Neural progenitor cell (in vitro differentiated cells): ENCODE measurements around the gene LMO4. TPM values are rescaled to one million over a fixed set of nuclear protein-coding genes. Genes with fewer than 3 reads are reported as not detected.

Experiments
- DNase-seq: peaks from one replicate; pipeline ENCODE4 v3.0.0-alpha.2; 2016; ENCODE audit warnings: low spot score
- H2AFZ ChIP-seq: fragments of 200-600 bp; sonication (generic); replicated peaks from 2 replicates; pipeline ENCODE4 v1.6.1; 2016; ENCODE audit warnings: antibody characterized with exemption
- H3F3A ChIP-seq: fragments of 200-600 bp; sonication (generic); 2 replicates; pipeline ENCODE4 v1.6.1; 2016; ENCODE audit warnings: antibody characterized with exemption, low read depth
- H3K27ac ChIP-seq: fragments of 200-600 bp; sonication (generic); 2 replicates; pipeline ENCODE4 v1.5.1; 2016; ENCODE audit warnings: mild to moderate bottlenecking
- H3K27me3 ChIP-seq: fragments of 200-600 bp; sonication (generic); 2 replicates; pipeline ENCODE4 v1.6.1; 2016; ENCODE audit warnings: mild to moderate bottlenecking, moderate library complexity
- H3K36me3 ChIP-seq: fragments of 200-600 bp; sonication (generic); 2 replicates; pipeline ENCODE4 v1.5.1; 2016
- H3K4me1 ChIP-seq: fragments of 200-600 bp; sonication (generic); 2 replicates; pipeline ENCODE4 v1.6.1; 2016; ENCODE audit warnings: mixed run types
- H3K4me2 ChIP-seq: fragments of 200-600 bp; sonication (generic); 2 replicates; pipeline ENCODE4 v1.6.1; 2016
- H3K4me3 ChIP-seq: fragments of 200-600 bp; sonication (generic); 2 replicates; pipeline ENCODE4 v1.5.1; 2016
- H3K79me2 ChIP-seq: fragments of 200-600 bp; sonication (generic); 2 replicates; pipeline ENCODE4 v1.6.1; 2016; ENCODE audit warnings: low read depth
- H3K9ac ChIP-seq: fragments of 200-600 bp; sonication (generic); 2 replicates; pipeline ENCODE4 v1.6.1; 2016
- H3K9me3 ChIP-seq: fragments of 200-600 bp; sonication (generic); 2 replicates; pipeline ENCODE4 v1.5.1; 2016; ENCODE audit warnings: low read depth
- H4K20me1 ChIP-seq: fragments of 200-600 bp; sonication (generic); 2 replicates; pipeline ENCODE4 v1.6.1; 2016; ENCODE audit warnings: low read depth
- H3K27ac Mint-ChIP-seq: 3 replicates; pipeline ENCODE4 v1.8.0; 2021; ENCODE audit warnings: mixed read lengths
- H3K27me3 Mint-ChIP-seq: 2 replicates; pipeline ENCODE4 v1.8.0; 2022; ENCODE audit warnings: low read depth, mild to moderate bottlenecking, inconsistent platforms, moderate library complexity, mixed read lengths; ENCODE audit not compliant: insufficient read depth
- H3K36me3 Mint-ChIP-seq: 3 replicates; pipeline ENCODE4 v1.8.0; 2021; ENCODE audit warnings: mixed read lengths
- H3K4me1 Mint-ChIP-seq: 3 replicates; pipeline ENCODE4 v1.8.0; 2021; ENCODE audit warnings: mixed read lengths
- H3K4me3 Mint-ChIP-seq: 3 replicates; pipeline ENCODE4 v1.8.0; 2021; ENCODE audit warnings: mild to moderate bottlenecking, moderate library complexity, mixed read lengths
- H3K9me3 Mint-ChIP-seq: 3 replicates; pipeline ENCODE4 v1.8.0; 2020; ENCODE audit warnings: mixed read lengths
- EZH2 ChIP-seq: fragments of 200-600 bp; sonication (generic); IDR thresholded peaks from 2 replicates; pipeline ENCODE4 v1.6.1; 2017; ENCODE audit warnings: antibody characterized with exemption, mild to moderate bottlenecking, moderate library complexity
- EZH2phosphoT487 ChIP-seq: fragments of 200-600 bp; sonication (generic); IDR thresholded peaks from 2 replicates; pipeline ENCODE4 v1.6.1; 2017; ENCODE audit warnings: antibody characterized with exemption
- total RNA-seq: library from RNA; depleted of rRNA; stranded (reverse); fragments of >200 nt; gene quantifications from 2 replicates; pipeline ENCODE4 v1.2.3, GENCODE V29; 2015; ENCODE audit warnings: low replicate concordance
- TF ChIP-seq, protein P1 (sequence below): fragments of 200-600 bp; sonication (generic); IDR thresholded peaks from 2 replicates; pipeline ENCODE4 v1.5.1; 2017; ENCODE audit warnings: antibody characterized with exemption, mild to moderate bottlenecking

The LMO4 gene
- total RNA-seq, 1 donor from 2014 or later, result 112 TPM

DNA sequence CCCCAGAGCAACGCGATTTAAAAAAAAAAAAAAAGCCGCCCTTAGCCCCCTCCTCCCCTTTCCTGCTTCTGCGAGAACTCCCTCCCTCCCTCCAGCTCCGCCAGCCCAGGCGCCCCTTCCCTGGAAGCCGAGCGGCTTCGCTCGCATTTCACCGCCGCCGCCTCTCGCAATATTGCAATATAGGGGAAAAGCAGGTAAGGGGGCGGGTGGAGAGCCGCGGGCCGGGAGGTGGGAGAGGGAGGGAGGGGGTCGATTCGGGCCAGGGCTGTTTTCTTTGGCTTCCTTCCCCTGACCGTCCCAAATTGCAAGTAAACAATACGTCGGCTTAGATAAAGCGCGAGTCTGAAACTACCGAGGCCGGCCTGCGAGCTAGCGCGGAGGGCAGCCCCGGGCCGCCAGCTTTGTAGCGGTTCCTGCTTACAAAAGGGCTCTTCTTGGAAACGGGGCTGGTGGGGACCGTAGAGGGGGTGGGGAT lies 408 bp downstream of the LMO4 start:
- Mint-ChIP-seq H3K27ac (peak overlapping the region; percentile 87), H3K9me3 (no peaks in the 10 kb centered on the region), H3K27me3 (peaks cover 4% of the 10 kb centered on the region), H3K4me1 (peaks cover 23% of the 10 kb centered on the region), H3K4me3 (peak overlapping the region; percentile 92), H3K36me3 (peaks cover 8% of the 10 kb centered on the region)
- Histone ChIP-seq H3K36me3 (peaks cover 4% of the 10 kb centered on the region), H3K27me3 (no peaks in the 10 kb centered on the region), H2AFZ (no peak overlapping the region), H3K27ac (peak overlapping the region; percentile 90), H3K4me2 (peak overlapping the region; percentile 98), H3K79me2 (peaks cover 47% of the 10 kb centered on the region), H4K20me1 (peaks cover 26% of the 10 kb centered on the region), H3K4me3 (peak overlapping the region; percentile 78), H3K9ac (peak overlapping the region; percentile 58), H3F3A (peaks cover 56% of the 10 kb centered on the region), H3K4me1 (peaks cover 29% of the 10 kb centered on the region), H3K9me3 (no peaks in the 10 kb centered on the region)
- TF ChIP-seq, protein P1, sequence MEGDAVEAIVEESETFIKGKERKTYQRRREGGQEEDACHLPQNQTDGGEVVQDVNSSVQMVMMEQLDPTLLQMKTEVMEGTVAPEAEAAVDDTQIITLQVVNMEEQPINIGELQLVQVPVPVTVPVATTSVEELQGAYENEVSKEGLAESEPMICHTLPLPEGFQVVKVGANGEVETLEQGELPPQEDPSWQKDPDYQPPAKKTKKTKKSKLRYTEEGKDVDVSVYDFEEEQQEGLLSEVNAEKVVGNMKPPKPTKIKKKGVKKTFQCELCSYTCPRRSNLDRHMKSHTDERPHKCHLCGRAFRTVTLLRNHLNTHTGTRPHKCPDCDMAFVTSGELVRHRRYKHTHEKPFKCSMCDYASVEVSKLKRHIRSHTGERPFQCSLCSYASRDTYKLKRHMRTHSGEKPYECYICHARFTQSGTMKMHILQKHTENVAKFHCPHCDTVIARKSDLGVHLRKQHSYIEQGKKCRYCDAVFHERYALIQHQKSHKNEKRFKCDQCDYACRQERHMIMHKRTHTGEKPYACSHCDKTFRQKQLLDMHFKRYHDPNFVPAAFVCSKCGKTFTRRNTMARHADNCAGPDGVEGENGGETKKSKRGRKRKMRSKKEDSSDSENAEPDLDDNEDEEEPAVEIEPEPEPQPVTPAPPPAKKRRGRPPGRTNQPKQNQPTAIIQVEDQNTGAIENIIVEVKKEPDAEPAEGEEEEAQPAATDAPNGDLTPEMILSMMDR, result no peak
- TF ChIP-seq EZH2phosphoT487 (no peak), EZH2 (no peak)
- peak; percentile 76 for DNase-seq

DNA sequence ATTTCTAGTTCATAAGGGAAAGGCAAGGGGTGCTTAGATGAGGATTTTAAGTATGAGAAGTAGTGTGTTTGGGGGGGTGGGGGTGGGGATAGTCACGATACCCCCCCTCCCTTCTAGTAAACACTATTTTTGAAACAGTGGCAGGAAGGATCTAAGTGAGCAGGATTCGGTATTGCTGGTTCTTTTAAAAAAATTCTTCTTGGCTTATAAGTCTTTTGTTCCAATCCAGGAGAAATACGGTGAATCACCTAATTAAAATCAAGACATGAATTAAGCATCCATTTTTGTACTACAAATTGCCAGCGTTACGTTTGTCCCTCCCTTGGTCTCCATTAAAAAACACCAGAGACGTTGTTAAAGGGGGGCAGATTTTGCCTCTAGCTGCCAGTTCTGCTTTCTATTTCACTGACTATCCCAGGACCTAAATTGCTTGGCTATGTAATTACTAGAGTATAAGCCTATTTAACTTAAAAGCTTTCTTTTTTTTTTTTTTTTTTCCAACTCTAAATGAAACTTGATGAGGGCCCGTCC lies 911 bp downstream of the LMO4 start:
- Histone ChIP-seq H3K4me3 (peak overlapping the region; percentile 78), H3K9ac (peak overlapping the region; percentile 58), H3K4me1 (peaks cover 33% of the 10 kb centered on the region), H3K36me3 (peaks cover 4% of the 10 kb centered on the region), H2AFZ (no peak overlapping the region), H3K9me3 (no peaks in the 10 kb centered on the region), H3K27ac (peak overlapping the region; percentile 95), H3K79me2 (peaks cover 52% of the 10 kb centered on the region), H3F3A (peaks cover 61% of the 10 kb centered on the region), H4K20me1 (peaks cover 31% of the 10 kb centered on the region), H3K4me2 (peak overlapping the region; percentile 98), H3K27me3 (no peaks in the 10 kb centered on the region)
- peak overlapping the region; percentile 87 for H3K27ac Mint-ChIP-seq
- H3K4me1 Mint-ChIP-seq, result peaks cover 28% of the 10 kb centered on the region
- peaks cover 4% of the 10 kb centered on the region for H3K27me3 Mint-ChIP-seq
- peak overlapping the region; percentile 92 for H3K4me3 Mint-ChIP-seq
- H3K36me3 Mint-ChIP-seq, result peaks cover 10% of the 10 kb centered on the region
- H3K9me3 Mint-ChIP-seq, result no peaks in the 10 kb centered on the region
- no peak for DNase-seq
- TF ChIP-seq, protein P1, result no peak

DNA sequence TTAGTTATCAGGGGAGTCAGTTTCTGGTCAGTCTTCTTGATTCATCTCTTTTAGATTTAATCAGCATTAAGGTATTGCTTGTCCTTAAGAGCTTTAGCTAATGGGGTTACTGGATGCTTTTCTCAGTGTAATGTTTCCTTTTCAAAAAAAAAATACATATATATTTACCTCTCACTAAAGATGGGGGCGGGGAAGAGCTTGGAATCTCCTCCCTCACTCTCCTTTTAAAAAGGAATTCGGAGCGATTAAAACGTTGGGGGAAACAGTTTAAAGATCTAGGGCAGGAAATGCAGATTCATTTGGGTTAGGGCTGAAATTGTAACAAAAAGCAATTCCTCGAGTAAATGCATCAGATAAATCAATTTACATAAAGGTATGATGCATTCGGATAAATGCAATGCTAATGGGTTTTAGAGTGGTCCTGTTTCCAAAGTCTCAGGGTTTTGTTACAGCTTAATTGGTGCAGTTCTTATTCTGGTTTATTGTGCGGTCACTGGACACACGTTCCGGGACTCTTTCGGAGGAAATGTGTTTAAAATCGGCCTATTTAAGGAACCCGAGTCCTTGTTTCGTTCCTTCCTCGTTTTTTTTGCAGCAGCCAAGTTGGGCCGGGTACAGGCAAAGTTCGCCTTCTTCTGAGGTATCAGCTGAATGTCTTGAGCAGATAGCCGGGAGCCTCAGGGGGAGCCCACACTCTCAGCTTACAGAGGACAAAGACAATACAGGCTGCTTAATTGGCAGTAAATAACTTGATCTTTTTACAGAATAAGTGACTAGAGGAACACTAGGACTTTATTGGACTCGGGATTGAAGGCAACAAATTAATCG lies 1.6 kb downstream of the LMO4 start:
- no peak for TF ChIP-seq EZH2
- no peak for TF ChIP-seq EZH2phosphoT487
- TF ChIP-seq, protein P1, result no peak
- Histone ChIP-seq H3K79me2 (peaks cover 58% of the 10 kb centered on the region), H4K20me1 (peaks cover 33% of the 10 kb centered on the region), H3K4me3 (peak overlapping the region; percentile 78), H3K9ac (peak overlapping the region; percentile 58), H2AFZ (no peak overlapping the region), H3F3A (peaks cover 63% of the 10 kb centered on the region), H3K36me3 (peaks cover 4% of the 10 kb centered on the region), H3K27me3 (no peaks in the 10 kb centered on the region), H3K4me2 (peak overlapping the region; percentile 98), H3K9me3 (no peaks in the 10 kb centered on the region), H3K27ac (peak overlapping the region; percentile 95), H3K4me1 (peaks cover 33% of the 10 kb centered on the region)
- peaks cover 30% of the 10 kb centered on the region for H3K4me1 Mint-ChIP-seq
- H3K36me3 Mint-ChIP-seq, result peaks cover 10% of the 10 kb centered on the region
- peak overlapping the region; percentile 75 for H3K27ac Mint-ChIP-seq
- no peaks in the 10 kb centered on the region for H3K9me3 Mint-ChIP-seq
- DNase-seq, result peak; percentile 76
- peaks cover 4% of the 10 kb centered on the region for H3K27me3 Mint-ChIP-seq
- peak overlapping the region; percentile 92 for H3K4me3 Mint-ChIP-seq
